GM19193 (cell line): ENCODE data around the gene TADA3.

Experiments used
- POLR2A ChIP-seq: IDR thresholded peaks from 4 replicates; pipeline ENCODE4 v1.6.1; 2011; ENCODE audit not compliant: insufficient read depth, insufficient read length; ENCODE audit errors: extremely low read depth

TADA3 gene

DNA sequence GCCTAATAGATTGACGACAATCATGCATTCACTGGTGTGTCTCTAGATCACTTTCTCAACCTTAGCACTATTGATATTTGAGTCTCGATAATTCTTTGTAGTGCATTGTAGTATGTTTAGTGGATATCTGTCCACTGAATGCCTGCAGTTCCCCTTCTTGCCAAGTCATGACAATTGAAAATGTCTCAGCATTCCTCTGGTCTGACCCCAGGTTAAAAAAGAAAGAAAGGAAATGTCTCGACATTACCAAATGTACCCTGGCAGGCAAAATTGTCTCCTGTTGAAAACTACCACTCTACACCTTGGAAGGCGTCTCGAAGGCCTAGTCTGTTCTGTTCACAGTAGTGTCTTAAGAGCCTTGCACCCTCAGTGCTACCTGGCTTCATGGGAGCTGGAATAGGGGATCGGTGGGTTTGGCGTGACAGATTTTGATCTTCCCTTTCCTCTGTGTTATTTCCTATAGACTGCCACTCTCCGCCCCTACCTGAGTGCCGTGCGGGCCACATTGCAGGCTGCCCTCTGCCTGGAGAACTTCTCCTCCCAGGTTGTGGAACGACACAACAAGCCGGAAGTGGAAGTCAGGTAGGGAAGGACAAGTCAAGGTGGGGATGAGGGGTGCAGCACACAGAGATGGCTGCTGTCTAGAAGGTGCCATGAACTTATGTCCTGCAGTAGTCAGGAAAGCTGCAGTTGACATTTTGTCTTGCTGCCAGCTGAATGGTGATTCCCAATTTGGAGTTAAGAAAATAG, 5.1 kb upstream of the TADA3 start:
- TF ChIP-seq POLR2A, result peak; percentile 17

GRCh38 chr3:9795207-9795606, 2.9 kb upstream of the TADA3 start:
- TF ChIP-seq POLR2A, result no peak

GRCh38 chr3:9794400-9794799, 2.1 kb upstream of the TADA3 start:
- TF ChIP-seq POLR2A, result no peak

DNA sequence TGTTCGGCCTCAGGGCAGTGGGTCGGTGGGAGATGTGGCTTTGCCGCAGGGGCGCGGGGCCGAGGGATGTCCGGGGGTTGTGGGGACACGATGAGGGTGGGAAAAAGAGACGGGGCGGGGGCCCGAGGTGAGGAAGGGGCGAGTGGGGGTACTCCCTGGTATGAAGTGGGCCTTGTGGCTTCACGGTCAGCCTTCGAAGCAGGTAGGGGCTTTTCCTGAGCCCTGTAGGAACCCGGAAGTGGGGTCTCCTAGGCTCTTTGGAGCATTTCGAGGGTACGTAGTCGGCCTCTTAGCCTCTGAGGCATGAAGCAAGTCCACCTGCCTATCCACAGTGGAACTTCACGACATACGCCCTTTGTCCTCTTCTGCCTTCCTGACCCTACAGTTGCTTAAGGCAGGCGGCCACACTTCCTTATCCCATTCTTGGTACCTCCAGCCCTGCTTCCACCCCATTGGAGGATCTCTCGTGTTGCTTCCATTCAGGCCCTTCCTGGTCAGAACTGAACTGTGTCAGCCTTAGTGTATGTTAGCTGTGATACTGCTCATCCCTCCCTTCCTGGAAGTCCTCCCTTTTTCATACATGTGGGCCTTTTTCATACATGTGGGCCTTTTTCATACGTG, 998 bp upstream of the TADA3 start:
- TF ChIP-seq POLR2A, result no peak

- no peak for TF ChIP-seq POLR2A
Observed at GRCh38 chr3:9791790-9792404, 376 bp downstream of the TADA3 start.

- peak; percentile 13 for TF ChIP-seq POLR2A
Observed at GRCh38 chr3:9791127-9791526, 1.1 kb downstream of the TADA3 start.

GRCh38 chr3:9787714-9788113, 4.6 kb downstream of the TADA3 start:
- TF ChIP-seq POLR2A, result no peak

- no peak for TF ChIP-seq POLR2A
Observed at GRCh38 chr3:9786825-9787669, 5.2 kb downstream of the TADA3 start.

DNA sequence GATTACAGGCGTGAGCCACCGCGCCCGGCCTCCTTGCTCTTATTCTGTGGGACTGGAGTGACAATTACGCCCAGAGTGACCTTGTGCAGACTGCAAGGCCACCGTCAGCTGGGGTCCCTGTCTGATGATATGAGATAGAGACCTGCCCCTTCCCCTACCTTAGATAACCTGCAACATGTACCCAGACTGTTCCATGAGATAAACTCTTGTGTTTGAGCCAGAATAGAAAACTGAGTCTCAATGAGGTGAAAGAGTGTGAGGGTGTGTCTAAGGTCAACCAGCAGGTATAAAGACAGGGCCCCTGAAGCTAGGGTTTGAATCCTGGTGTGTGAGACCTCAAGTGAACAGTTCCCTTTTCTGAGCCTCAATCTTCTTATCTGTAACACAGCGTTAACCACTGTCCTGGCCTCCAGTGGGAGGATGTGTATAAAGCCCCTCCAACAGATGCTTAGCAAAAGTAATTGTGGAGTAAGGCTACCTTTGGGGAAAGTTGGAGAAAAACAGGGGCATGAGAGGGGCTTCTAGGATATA, 6.0 kb downstream of the TADA3 start:
- TF ChIP-seq POLR2A, result no peak

DNA sequence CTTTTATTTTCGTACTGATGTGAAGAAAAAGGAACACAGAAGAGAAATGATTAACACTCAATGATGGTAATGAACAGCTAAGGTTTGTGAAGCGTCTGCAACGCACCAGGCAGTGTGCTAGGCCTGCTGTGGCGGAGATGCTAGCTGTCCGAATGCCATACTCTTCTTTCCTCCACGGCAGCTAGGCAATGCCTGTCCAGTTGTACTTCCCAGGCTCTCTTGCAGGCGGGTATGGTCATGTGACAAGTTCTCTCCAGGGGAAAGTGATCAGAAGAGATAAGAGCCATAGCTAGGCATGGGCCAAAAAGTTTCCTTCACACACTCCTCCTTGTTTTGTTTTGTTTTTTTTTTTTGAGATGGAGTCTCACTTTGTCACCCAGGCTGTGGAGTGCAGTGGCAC, 6.7 kb downstream of the TADA3 start:
- TF ChIP-seq POLR2A, result no peak

GRCh38 chr3:9784965-9785364, 7.3 kb downstream of the TADA3 start:
- no peak for TF ChIP-seq POLR2A

DNA sequence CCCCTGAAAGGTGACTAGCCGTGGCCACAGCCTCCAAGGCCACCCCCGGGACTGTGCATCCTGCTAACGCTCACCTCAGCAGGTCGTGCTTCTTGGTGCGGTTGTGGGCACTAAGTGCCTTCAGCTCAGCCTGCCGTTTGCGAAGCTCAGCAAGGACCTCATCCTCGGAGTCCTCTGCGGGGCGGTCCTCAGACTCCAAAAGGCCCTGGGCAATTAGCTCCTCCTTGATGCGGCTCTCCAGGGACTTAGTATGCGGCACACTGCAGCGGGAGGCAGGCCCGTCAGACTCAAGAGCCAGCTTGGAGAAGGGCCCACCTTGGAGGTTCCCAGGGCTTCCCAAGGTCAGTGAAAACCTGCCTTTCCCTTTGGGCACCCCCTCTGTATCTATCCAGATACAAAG, 8.3 kb downstream of the TADA3 start:
- TF ChIP-seq POLR2A, result no peak

GRCh38 chr3:9782770-9783169, 9.5 kb downstream of the TADA3 start:
- TF ChIP-seq POLR2A, result no peak

DNA sequence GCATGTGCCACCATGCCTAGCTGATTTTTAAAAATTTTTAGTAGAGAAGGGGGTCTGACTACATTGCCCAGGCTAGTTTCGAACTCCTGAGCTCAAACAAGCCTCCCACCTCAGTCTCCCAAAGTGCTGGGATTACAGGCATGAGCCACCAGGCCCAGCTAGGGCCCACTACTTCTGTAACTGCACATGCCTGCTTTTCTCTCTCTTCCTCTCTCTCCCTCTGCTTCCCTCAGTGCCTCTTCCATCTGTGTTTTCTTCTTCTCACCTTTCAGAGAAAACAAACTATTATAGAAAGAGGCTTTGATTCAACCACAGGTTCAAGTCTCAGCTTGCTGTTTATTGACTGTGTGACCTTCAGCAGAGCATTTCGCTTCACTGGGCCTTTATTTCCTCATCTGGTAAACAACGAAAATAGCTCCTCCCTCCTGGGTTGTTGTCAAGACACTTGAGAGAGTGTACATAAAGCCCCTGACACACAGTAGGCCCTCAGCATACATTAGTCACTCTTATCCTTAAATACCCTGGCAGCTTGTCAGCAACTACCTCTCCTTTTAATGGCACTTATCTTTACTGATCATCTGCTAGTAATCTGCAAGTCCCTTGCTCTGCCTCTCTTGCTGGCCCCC, 10.2 kb downstream of the TADA3 start:
- no peak for TF ChIP-seq POLR2A
